Stimulated activated CD4-positive, alpha-beta T cell treated with anti-CD3 and anti-CD28 coated beads, TNF-alpha, amount 100 ng/mL, for 4 hours (primary cell): ENCODE results near the gene SH2D1B.

ENCODE experiments used
- DNase-seq, 3 experiments: peaks; one replicate each; pipeline ENCODE4 v3.0.0-alpha.2; 2020; ENCODE audit warnings: low read depth in 3 of 3

SH2D1B gene

GRCh38 chr1:162381941-162382750, 29.8 kb downstream of the SH2D1B start:
- DNase-seq = no peak

GRCh38 chr1:162381383-162381782, 30.6 kb downstream of the SH2D1B start, which contains the start of gene C1orf226:
Gene C1orf226 (plus strand): TSS chr1:162381728. CDS start chr1:162381902, 174 bp downstream.
- DNase-seq = no peak

GRCh38 chr1:162380061-162380846, 31.7 kb downstream of the SH2D1B start:
- no peak for DNase-seq

GRCh38 chr1:162376691-162377090, 35.2 kb downstream of the SH2D1B start, which contains the start of gene SPATA46:
Gene SPATA46 (minus strand): TSS chr1:162376854. CDS start chr1:162376790, 64 bp downstream.
- no peak for DNase-seq

GRCh38 chr1:162375463-162375862, 36.5 kb downstream of the SH2D1B start:
- DNase-seq = no peak

GRCh38 chr1:162374406-162374805, 37.5 kb downstream of the SH2D1B start:
- DNase-seq = no peak

- DNase-seq = no peak
These were observed 38.2 kb downstream of the SH2D1B start for GRCh38 chr1:162373541-162374260.

- DNase-seq = no peak
These were observed 38.9 kb downstream of the SH2D1B start for GRCh38 chr1:162373072-162373427.

GRCh38 chr1:162372159-162373071, 39.5 kb downstream of the SH2D1B start:
- DNase-seq = no peak

- no peak for DNase-seq
These were observed 40.3 kb downstream of the SH2D1B start for GRCh38 chr1:162371611-162372010.

GRCh38 chr1:162370721-162371120, 41.2 kb downstream of the SH2D1B start:
- no peak for DNase-seq

GRCh38 chr1:162370161-162370560, 41.8 kb downstream of the SH2D1B start:
- no peak for DNase-seq

GRCh38 chr1:162369571-162369970, 42.4 kb downstream of the SH2D1B start:
- no peak for DNase-seq

GRCh38 chr1:162368451-162368850, 43.5 kb downstream of the SH2D1B start:
- DNase-seq = no peak

- DNase-seq = no peak
These were observed 44.2 kb downstream of the SH2D1B start for GRCh38 chr1:162367772-162368171.

GRCh38 chr1:162367073-162367472, 44.9 kb downstream of the SH2D1B start:
- no peak for DNase-seq

GRCh38 chr1:162366671-162367070, 45.3 kb downstream of the SH2D1B start:
- DNase-seq = no peak

GRCh38 chr1:162366149-162366548, 45.8 kb downstream of the SH2D1B start:
- no peak for DNase-seq

GRCh38 chr1:162365284-162366020, 46.5 kb downstream of the SH2D1B start:
- no peak for DNase-seq

- DNase-seq = no peak
These were observed 47.4 kb downstream of the SH2D1B start for GRCh38 chr1:162364498-162364897.
